K562 (cell line): ENCODE measurements around the gene ALDH16A1. TPM values are rescaled to one million over a fixed set of nuclear protein-coding genes. Genes with fewer than 3 reads are reported as not detected.

Experiments
- BRD4 ChIP-seq: fragments of 200-600 bp; sonication (generic); IDR thresholded peaks from 2 replicates; pipeline ENCODE4 v1.6.1; 2017; ENCODE audit warnings: inconsistent platforms
- ELF1 ChIP-seq: fragments of 200-800 bp; sonication (Bioruptor generic); IDR thresholded peaks from 2 replicates; pipeline ENCODE4 v1.6.1; 2016; ENCODE audit warnings: missing genetic modification characterization, missing compliant biosample characterization
- HBP1 ChIP-seq: fragments of 450-650 bp; formaldehyde crosslinking; IDR thresholded peaks from 2 replicates; pipeline ENCODE4 v1.4.0; 2022; ENCODE audit warnings: missing genetic modification characterization
- PHB ChIP-seq: fragments of 250-450 bp; sonication (Bioruptor Pico); IDR thresholded peaks from 2 replicates; pipeline ENCODE4 v1.5.0; 2021
- RERE ChIP-seq: sonication (generic); formaldehyde crosslinking; IDR thresholded peaks from 2 replicates; pipeline ENCODE4 v1.8.0; 2023; ENCODE audit warnings: missing genetic modification reagents, mild to moderate bottlenecking, borderline replicate concordance
- SIX5 ChIP-seq, 2 experiments: IDR thresholded peaks; 2 replicates each; pipeline ENCODE4 v1.6.1; 2011; ENCODE audit warnings: low read length in 2 of 2, borderline replicate concordance in 1 of 2, low read depth in 1 of 2, mild to moderate bottlenecking in 1 of 2, moderate library complexity in 1 of 2; ENCODE audit not compliant: insufficient read depth in 1 of 2
- TEAD2 ChIP-seq: fragments of 450-650 bp; IDR thresholded peaks from 2 replicates; pipeline ENCODE4 v1.6.1; 2016; ENCODE audit warnings: missing genetic modification characterization, control low read depth, missing compliant biosample characterization
- THRAP3 ChIP-seq: fragments of 450-650 bp; IDR thresholded peaks from 2 replicates; pipeline ENCODE4 v1.6.1; 2016; ENCODE audit warnings: mild to moderate bottlenecking, inconsistent platforms, borderline replicate concordance
- THRB ChIP-seq: fragments of 450-650 bp; formaldehyde crosslinking; conservative IDR thresholded peaks from 2 replicates; pipeline ENCODE4 v1.4.0; 2022; ENCODE audit warnings: mild to moderate bottlenecking, missing genetic modification characterization
- USF2 ChIP-seq: sonication (generic); formaldehyde crosslinking; IDR thresholded peaks from 2 replicates; pipeline ENCODE4 v1.5.0; 2020; ENCODE audit warnings: missing genetic modification reagents
- ZFP91 ChIP-seq: sonication (generic); formaldehyde crosslinking; IDR thresholded peaks from 2 replicates; pipeline ENCODE4 v1.8.0; 2022; ENCODE audit warnings: mild to moderate bottlenecking, missing genetic modification reagents
- ZNF830 ChIP-seq: fragments of 250-450 bp; sonication (Bioruptor Pico); IDR thresholded peaks from 2 replicates; pipeline ENCODE4 v1.5.0; 2021; ENCODE audit warnings: mild to moderate bottlenecking
- polyA plus RNA-seq, 8 experiments: library from polyadenylated mRNA; depleted of rRNA in 4 of 8; stranded (reverse) in 5 of 8; unstranded in 3 of 8; fragments of >200 nt; fragmentation: Nextera tagmentation in 2 of 8; fragmentation: Illumina TruSeq in 1 of 8; extraction: Ambion mirVana in 2 of 8; extraction: Trizol in 1 of 8; gene quantifications; 2 replicates each; pipeline versions ENCODE4 v1.2.1 to v1.2.3, GENCODE V29; 2011 to 2014; ENCODE audit warnings: inconsistent platforms in 1 of 8, missing spikeins in 1 of 8
- total RNA-seq, 7 experiments: library from RNA; depleted of rRNA in 6 of 7; stranded (reverse); fragments of >200 nt in 6 of 7; fragmentation: Illumina TruSeq in 2 of 7; extraction: Trizol in 2 of 7; gene quantifications; 2 replicates each; pipeline versions ENCODE4 v1.2.1 to v1.2.3, GENCODE V29; 2011 to 2021; ENCODE audit warnings: low replicate concordance in 1 of 7

Gene ALDH16A1
- total and polyA plus RNA-seq, 9 of the 15 experiments (the other 6 are each of a cell fraction or from before 2014, with no cell fraction given) = 2.2 to 52.2 (median 7.6) TPM

- TF ChIP-seq RERE (CRISPR knock-in tag) (no peak), ZFP91 (CRISPR knock-in tag) (no peak), THRB (CRISPR knock-in tag) (peak; percentile 74; the same call in 1 of the 2 replicates), PHB (CRISPR knock-in tag) (0 out of 2 replicates have a peak, but pooled peaks have one; percentile 33), USF2 (CRISPR knock-in tag) (peak; percentile 95), ZNF830 (CRISPR knock-in tag) (peak; percentile 35; the same call in 1 of the 2 replicates), THRAP3 (no peak), BRD4 (0 out of 2 replicates have a peak, but pooled peaks have one; percentile 82), HBP1 (CRISPR knock-in tag) (no peak; the same call in 1 of the 2 replicates), TEAD2 (no peak), ELF1 (tag) (peak; percentile 84), SIX5 (IDR thresholded peaks at IDR 0.05; ENCODE audit: borderline replicate concordance in 1 of 2, insufficient read depth in 1 of 2, low read depth in 1 of 2, low read length in 2 of 2) (0 out of 4 replicates have a peak, but pooled peaks of 1 of the 2 experiments have one; percentile 6)
Observed at GRCh38 chr19:49453013-49453756, at the start of gene ALDH16A1 (continued).
